ENCODE results near the gene IGFBP5. TPM values are rescaled to one million over a fixed set of nuclear protein-coding genes. Genes with fewer than 3 reads are reported as not detected.
A peak's percentile ranks its signal among the peaks of the same experiment; 100 is the strongest.

Gene IGFBP5
- total RNA-seq, 4 donors from 2014 or later: 284 to 2,528 (median 672) TPM

- DNase-seq (ENCODE audit: low spot score) (no peak), ATAC-seq (ENCODE audit: low FRiP score) (peak; percentile 45)
- TF ChIP-seq CTCF (IDR thresholded peaks at IDR 0.05): no peak
Measured at GRCh38 chr2:216633616-216634369, 61.6 kb downstream of the IGFBP5 start.

- no peak for DNase-seq (ENCODE audit: low spot score)
- peak; percentile 62 for ATAC-seq (ENCODE audit: low FRiP score)
- no peak for TF ChIP-seq CTCF (IDR thresholded peaks at IDR 0.05)
Measured at GRCh38 chr2:216632952-216633615, 62.3 kb downstream of the IGFBP5 start, which contains the start of gene IGFBP2. IGFBP2 (plus strand) TSS chr2:216633420; CDS start chr2:216633524, 104 bp downstream.

- DNase-seq (ENCODE audit: low spot score) (no peak), ATAC-seq (ENCODE audit: low FRiP score) (no peak)
- no peak for TF ChIP-seq CTCF (IDR thresholded peaks at IDR 0.05)
Measured at GRCh38 chr2:216632346-216632951, 62.9 kb downstream of the IGFBP5 start.

GRCh38 chr2:216629784-216630183, 65.6 kb downstream of the IGFBP5 start:
- ATAC-seq (ENCODE audit: low FRiP score) (no peak), DNase-seq (ENCODE audit: low spot score) (no peak)
- no peak for TF ChIP-seq CTCF (IDR thresholded peaks at IDR 0.05)

GRCh38 chr2:216626875-216627245, 68.5 kb downstream of the IGFBP5 start:
- no peak for DNase-seq (ENCODE audit: low spot score)
- TF ChIP-seq CTCF (IDR thresholded peaks at IDR 0.05): no peak
- ATAC-seq (ENCODE audit: low FRiP score): no peak

GRCh38 chr2:216626168-216626874, 69.0 kb downstream of the IGFBP5 start:
- ATAC-seq (ENCODE audit: low FRiP score): no peak
- DNase-seq (ENCODE audit: low spot score): no peak
- no peak for TF ChIP-seq CTCF (IDR thresholded peaks at IDR 0.05)
